HCT116 (cell line): ENCODE data around the gene COX5B. TPM values are rescaled to one million over a fixed set of nuclear protein-coding genes. Genes with fewer than 3 reads are reported as not detected.

Source experiments
- ATAC-seq: fragments of 200-7000 bp; cut with Tn5 transposase; 2 replicates; pipeline ENCODE4 v1.9.1; 2020; ENCODE audit warnings: mild to moderate bottlenecking, moderate library complexity
- BruUV-seq: library from RNA; stranded (reverse); fragments of 400-500 nt; replicated peaks from 2 replicates; lab custom pipeline; 2021; lab: Mats Ljungman, UMichigan
- CTCF ChIA-PET: fragments of 300-600 bp; sonication (Branson Sonifier 250); formaldehyde crosslinking; loops from one replicate; lab custom pipeline; 2021; ENCODE audit warnings: antibody characterized with exemption; lab: Charles Lee
- POLR2A ChIA-PET: fragments of 300-600, 350-600 bp; sonication (Branson Sonifier 250); formaldehyde crosslinking; loops from one replicate; lab custom pipeline; 2021; ENCODE audit warnings: antibody characterized with exemption; lab: Charles Lee
- RAD21 ChIA-PET, 2 experiments: fragments of 300-600 bp; sonication (Branson Sonifier 250); formaldehyde crosslinking; loops; one replicate each; lab custom pipeline; 2023; ENCODE audit warnings: low total read pairs in 2 of 2; ENCODE audit not compliant: uncharacterized antibody in 2 of 2, unreplicated experiment in 2 of 2, low non-redundant PET in 1 of 2; lab: Charles Lee
- DNase-seq: peaks from one replicate; pipeline ENCODE4 v3.0.0-alpha.2; 2010; ENCODE audit warnings: low read depth, low spot score
- H2AFZ ChIP-seq: fragments of 200-600 bp; shearing (Covaris generic), sonication (generic); 2 replicates; pipeline ENCODE4 v1.6.1; 2017; ENCODE audit warnings: low read depth, mixed run types, mixed read lengths, antibody characterized with exemption, low read length; ENCODE audit not compliant: poor library complexity, severe bottlenecking
- H3K27ac ChIP-seq: 2 replicates; pipeline ENCODE4 v1.5.1; 2012; ENCODE audit warnings: low read depth, low read length
- H3K27me3 ChIP-seq: fragments of 200-600 bp; sonication (generic); 2 replicates; pipeline ENCODE4 v1.6.1; 2016; ENCODE audit warnings: mixed run types, low read length, mixed read lengths; ENCODE audit not compliant: insufficient read depth
- H3K36me3 ChIP-seq, 2 experiments: fragments of 200-500 bp in 1 of 2; fragments of 200-600 bp in 1 of 2; sonication (Bioruptor generic) in 1 of 2; sonication (generic) in 1 of 2; 2 replicates each; pipeline versions ENCODE4 v1.5.1 to v1.6.1; 2014 to 2016; ENCODE audit warnings: low read length in 2 of 2, inconsistent platforms in 1 of 2, mixed read lengths in 1 of 2, mixed run types in 1 of 2; ENCODE audit not compliant: insufficient read depth in 2 of 2, control insufficient read depth in 1 of 2
- H3K4me1 ChIP-seq, 2 experiments: fragments of 200-600 bp in 1 of 2; sonication (generic) in 1 of 2; 2 replicates each; pipeline versions ENCODE4 v1.5.1 to v1.6.1; 2012 to 2017; ENCODE audit warnings: low read length in 2 of 2, inconsistent platforms in 1 of 2, mild to moderate bottlenecking in 1 of 2, mixed read lengths in 1 of 2, mixed run types in 1 of 2, moderate library complexity in 1 of 2; ENCODE audit not compliant: insufficient read depth in 2 of 2, control insufficient read depth in 1 of 2
- H3K4me2 ChIP-seq: fragments of 200-600 bp; sonication (generic); 2 replicates; pipeline ENCODE4 v1.6.1; 2017; ENCODE audit warnings: mixed run types, low read length, mixed read lengths
- H3K4me3 ChIP-seq, 2 experiments: fragments of 200-600 bp in 1 of 2; sonication (generic) in 1 of 2; replicated peaks in 1 of 2; 2 replicates each; pipeline ENCODE4 v1.5.1; 2011 to 2016; ENCODE audit warnings: low read length in 2 of 2, control low read depth in 1 of 2, low read depth in 1 of 2, mild to moderate bottlenecking in 1 of 2, mixed read lengths in 1 of 2, mixed run types in 1 of 2
- H3K79me2 ChIP-seq: fragments of 200-600 bp; sonication (generic); 2 replicates; pipeline ENCODE4 v1.6.1; 2017; ENCODE audit warnings: mild to moderate bottlenecking, mixed run types, low read length, moderate library complexity, mixed read lengths; ENCODE audit not compliant: insufficient read depth
- H3K9ac ChIP-seq: fragments of 200-600 bp; sonication (generic); 2 replicates; pipeline ENCODE4 v1.6.1; 2016; ENCODE audit warnings: low read length, mixed read lengths
- H3K9me2 ChIP-seq: fragments of 200-600 bp; sonication (generic), shearing (Covaris generic); 2 replicates; pipeline ENCODE4 v1.6.1; 2017; ENCODE audit warnings: mixed run types, mild to moderate bottlenecking, moderate library complexity; ENCODE audit not compliant: insufficient read depth
- H3K9me3 ChIP-seq, 2 experiments: fragments of 200-500 bp in 1 of 2; fragments of 200-600 bp in 1 of 2; sonication (Bioruptor generic) in 1 of 2; sonication (generic) in 1 of 2; 2 replicates each; pipeline ENCODE4 v1.6.1; 2014 to 2017; ENCODE audit warnings: low read length in 2 of 2, mixed read lengths in 2 of 2, inconsistent platforms in 1 of 2, low read depth in 1 of 2, mild to moderate bottlenecking in 1 of 2, mixed run types in 1 of 2, moderate library complexity in 1 of 2; ENCODE audit not compliant: control insufficient read depth in 1 of 2, insufficient read depth in 1 of 2
- H4K20me1 ChIP-seq: fragments of 200-600 bp; sonication (generic), shearing (Covaris generic); 2 replicates; pipeline ENCODE4 v1.6.1; 2017; ENCODE audit warnings: mixed run types, mild to moderate bottlenecking, moderate library complexity; ENCODE audit not compliant: insufficient read depth
- ATF3 ChIP-seq: IDR thresholded peaks from 2 replicates; pipeline ENCODE4 v1.6.1; 2012
- CTCF ChIP-seq, 3 experiments: fragments of 200-600 bp in 1 of 3; sonication (generic) in 1 of 3; IDR thresholded peaks in 2 of 3; conservative IDR thresholded peaks in 1 of 3; 2 replicates each; pipeline ENCODE4 v1.5.1; 2012 to 2017; ENCODE audit warnings: low read depth in 2 of 3, low read length in 2 of 3, antibody characterized with exemption in 1 of 3, borderline replicate concordance in 1 of 3, control low read depth in 1 of 3, mild to moderate bottlenecking in 1 of 3, mixed read lengths in 1 of 3, mixed run types in 1 of 3, moderate library complexity in 1 of 3; ENCODE audit not compliant: insufficient read depth in 1 of 3
- ELF1 ChIP-seq: IDR thresholded peaks from 2 replicates; pipeline ENCODE4 v1.6.1; 2012; ENCODE audit warnings: low read depth, borderline replicate concordance
- EZH2 ChIP-seq: fragments of 200-600 bp; sonication (generic); IDR thresholded peaks from 2 replicates; pipeline ENCODE4 v1.6.1; 2017; ENCODE audit warnings: antibody characterized with exemption, mixed run types
- EZH2phosphoT487 ChIP-seq: fragments of 200-600 bp; IDR thresholded peaks from 2 replicates; pipeline ENCODE4 v1.6.1; 2018; ENCODE audit warnings: antibody characterized with exemption, borderline replicate concordance
- FOSL1 ChIP-seq: IDR thresholded peaks from 2 replicates; pipeline ENCODE4 v1.6.1; 2012; ENCODE audit warnings: low read depth
- JUND ChIP-seq: IDR thresholded peaks from 2 replicates; pipeline ENCODE4 v1.6.1; 2012
- MAX ChIP-seq: IDR thresholded peaks from 2 replicates; pipeline ENCODE4 v1.6.1; 2012
- REST ChIP-seq: IDR thresholded peaks from 2 replicates; pipeline ENCODE4 v1.6.1; 2012; ENCODE audit warnings: low read depth
- SIN3A ChIP-seq: IDR thresholded peaks from 2 replicates; pipeline ENCODE4 v1.6.1; 2012; ENCODE audit warnings: low read depth
- SP1 ChIP-seq: IDR thresholded peaks from 2 replicates; pipeline ENCODE4 v1.6.1; 2012; ENCODE audit warnings: low read depth
- SRF ChIP-seq: IDR thresholded peaks from 2 replicates; pipeline ENCODE4 v1.6.1; 2012; ENCODE audit warnings: low read depth
- ZBTB33 ChIP-seq: IDR thresholded peaks from 2 replicates; pipeline ENCODE4 v1.6.1; 2011; ENCODE audit warnings: mild to moderate bottlenecking, low read length, moderate library complexity; ENCODE audit not compliant: insufficient replicate concordance; ENCODE audit errors: extremely low read depth
- intact Hi-C: fragments of 100-400 bp; cut with micrococcal nuclease; formaldehyde crosslinking; loops from 2 replicates; pipeline ENCODE4 v1.10.0; 2022
- total RNA-seq: library from RNA; stranded (reverse); gene quantifications from one replicate; pipeline ENCODE4 v1.2.1, GENCODE V29; 2021; ENCODE audit not compliant: unreplicated experiment

Gene COX5B
- total RNA-seq, 1 experiment from 2014 or later, result 283 TPM

- TF ChIP-seq ZBTB33, result no peak
- TF ChIP-seq, all 23 proteins: peak for 0
These were observed 15.0 kb downstream of the COX5B start (continued) for GRCh38 chr2:97660775-97661389.

- H3K9me2 ChIP-seq, result no peaks in the 10 kb centered on the region
- peak overlapping the region in 1 of 2 experiments; percentile 88; a peak in 2 of 4 replicates for H3K4me3 ChIP-seq
- peaks cover 30% of the 10 kb centered on the region for H3K79me2 ChIP-seq
- H3K27ac ChIP-seq, result no peak overlapping the region
- H4K20me1 ChIP-seq, result no peaks in the 10 kb centered on the region
- H3K4me1 ChIP-seq, result peaks cover 6 to 20% of the 10 kb centered on the region in 2 experiments; a peak in 3 of 4 replicates
- H3K27me3 ChIP-seq, result no peaks in the 10 kb centered on the region
- no peak overlapping the region for H3K9ac ChIP-seq
- H3K36me3 ChIP-seq, result no peaks in the 10 kb centered on the region; a peak in 1 of 4 replicates
- TF ChIP-seq CTCF (IDR thresholded peaks at IDR 0.05 in 2 of 3, conservative IDR thresholded peaks at IDR 0.05 in 1 of 3; ENCODE audit: borderline replicate concordance in 1 of 3, insufficient read depth in 1 of 3, low read depth in 2 of 3, low read length in 2 of 3) (no peak), SRF (no peak), EZH2phosphoT487 (no peak), ZBTB33 (no peak), MAX (no peak), SP1 (no peak), SIN3A (no peak), ATF3 (no peak), FOSL1 (no peak), ELF1 (no peak), JUND (no peak), REST (no peak), EZH2 (no peak)
- ChIA-PET POLR2A (interaction anchor here (1.8 kb wide), 1 partner anchor 16 kb away, joined by 11 read pairs; the partner anchor contains the start of gene COX5B), CTCF (interaction anchor here (0.9 to 1.4 kb wide), 2 partner anchors 15 to 71 kb away, joined by 3 to 4 read pairs; no protein-coding TSS in a partner anchor), RAD21 (no interaction called here)
- no peaks in the 10 kb centered on the region for H3K9me3 ChIP-seq
- no peak overlapping the region for H2AFZ ChIP-seq
- H3K4me2 ChIP-seq, result peak overlapping the region; percentile 97
- DNase-seq, result no peak
- intact Hi-C loops, result no loop called here
- ATAC-seq, result no peak
- BruUV-seq, result no TSS peak
These were observed 16.1 kb downstream of the COX5B start for GRCh38 chr2:97661927-97662326.
